NCI-H345 treated with DMSO at 0.1 percent for 48 hours (cell line): Measurements from ENCODE around the gene DLG1.
"Not testable (repeated sequence)": the region's sequence is repeated elsewhere in the genome, so short reads cannot be mapped to it uniquely, and the experiment has no call there.

Source experiments
- DNase-seq: peaks from one replicate; lab custom pipeline; 2025; ENCODE audit not compliant: unreplicated experiment; lab: John Stamatoyannopoulos, UW

The DLG1 gene

GRCh38 chr3:197216914-197217313, 81.5 kb downstream of the DLG1 start:
- no peak for DNase-seq

- DNase-seq = no peak
Observed at GRCh38 chr3:197216169-197216860, 82.1 kb downstream of the DLG1 start.

- no peak for DNase-seq
Observed at GRCh38 chr3:197212290-197212689, 86.1 kb downstream of the DLG1 start.

GRCh38 chr3:197211698-197212097, 86.7 kb downstream of the DLG1 start:
- not testable (repeated sequence) for DNase-seq

GRCh38 chr3:197209366-197210260, 88.8 kb downstream of the DLG1 start:
- DNase-seq = no peak

- DNase-seq = no peak
Observed at GRCh38 chr3:197206913-197207312, 91.5 kb downstream of the DLG1 start.

- DNase-seq = no peak
Observed at GRCh38 chr3:197205675-197206074, 92.7 kb downstream of the DLG1 start.

- DNase-seq = no peak
Observed at GRCh38 chr3:197205265-197205664, 93.1 kb downstream of the DLG1 start.

GRCh38 chr3:197204736-197205135, 93.7 kb downstream of the DLG1 start:
- DNase-seq = no peak

GRCh38 chr3:197203714-197204146, 94.7 kb downstream of the DLG1 start:
- no peak for DNase-seq

GRCh38 chr3:197202694-197203093, 95.7 kb downstream of the DLG1 start:
- no peak for DNase-seq

- no peak for DNase-seq
Observed at GRCh38 chr3:197201791-197202452, 96.5 kb downstream of the DLG1 start.

GRCh38 chr3:197200856-197201255, 97.6 kb downstream of the DLG1 start:
- DNase-seq = not testable (repeated sequence)

- DNase-seq = no peak
Observed at GRCh38 chr3:197197334-197197733, 101.1 kb downstream of the DLG1 start.

- no peak for DNase-seq
Observed at GRCh38 chr3:197196192-197196591, 102.2 kb downstream of the DLG1 start.

GRCh38 chr3:197195326-197195725, 103.1 kb downstream of the DLG1 start:
- DNase-seq = no peak

- not testable (repeated sequence) for DNase-seq
Observed at GRCh38 chr3:197193759-197194158, 104.7 kb downstream of the DLG1 start.

GRCh38 chr3:197191897-197192296, 106.5 kb downstream of the DLG1 start:
- DNase-seq = no peak

GRCh38 chr3:197189623-197190022, 108.8 kb downstream of the DLG1 start:
- DNase-seq = no peak

GRCh38 chr3:197188963-197189362, 109.4 kb downstream of the DLG1 start:
- DNase-seq = no peak

GRCh38 chr3:197186887-197187588, 111.4 kb downstream of the DLG1 start:
- peak; percentile 80 for DNase-seq
